ENCODE measurements around the gene TFAM. TPM values are rescaled to one million over a fixed set of nuclear protein-coding genes. Genes with fewer than 3 reads are reported as not detected.

The TFAM gene
- total and polyA plus RNA-seq, 8 donors: 27.6 to 68.4 (median 60.9) TPM

DNA sequence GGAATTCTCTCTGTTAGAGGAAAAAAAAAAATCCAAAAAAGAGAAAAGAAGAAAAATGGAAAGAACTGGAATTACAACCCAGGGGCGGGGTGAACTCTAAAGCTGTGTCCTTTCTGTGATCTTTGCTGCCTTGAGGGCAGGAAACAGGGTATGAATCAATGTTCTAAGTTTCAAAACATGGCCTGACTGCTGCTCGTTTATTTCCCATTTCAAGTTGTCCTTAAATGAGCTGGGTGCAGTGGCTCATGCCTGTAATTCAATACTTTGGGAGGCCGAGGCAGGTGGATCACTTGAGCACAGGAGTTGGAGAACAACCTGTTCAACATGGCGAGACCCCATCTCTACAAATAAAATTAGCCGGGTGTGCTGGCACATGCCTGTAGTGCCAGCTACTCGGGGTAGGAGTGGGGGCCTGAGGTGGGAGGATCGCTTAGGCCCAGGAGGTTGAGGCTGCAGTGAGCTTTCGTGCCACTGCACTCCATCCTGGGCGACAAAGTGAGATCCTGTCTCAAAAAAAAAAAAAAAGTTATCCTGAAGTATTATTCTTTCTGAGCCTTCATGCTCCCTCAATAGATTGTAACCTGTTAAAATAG, 24.7 kb upstream of the TFAM start:
- no peak for DNase-seq
- intact Hi-C loops (cut with DNase I): no loop called here

DNA sequence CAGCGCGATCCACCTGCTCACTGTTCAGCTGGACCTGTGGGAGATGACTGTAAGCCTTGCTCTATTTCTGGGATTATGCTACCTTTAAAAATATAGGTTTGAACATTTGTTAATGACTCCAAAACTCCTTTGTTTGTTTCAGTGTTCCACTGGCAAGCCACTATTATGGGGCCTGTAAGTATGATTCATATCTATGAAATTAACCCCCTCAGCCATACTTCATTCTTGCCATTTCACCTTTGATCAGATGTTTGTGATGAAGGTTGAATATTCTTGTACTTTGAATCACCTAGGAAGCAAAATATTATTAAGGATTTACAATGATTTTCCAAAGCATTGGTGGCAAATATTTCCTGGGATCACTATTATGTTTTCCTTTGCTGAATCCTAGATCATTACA, 23.9 kb upstream of the TFAM start:
- peaks cover 0 to 30% of the 10 kb centered on the region in 2 donors for H3K4me1 ChIP-seq
- DNase-seq: no peak
- intact Hi-C loops (cut with DNase I): no loop called here
- no peak overlapping the region for H3K27ac ChIP-seq
- H3K9me3 ChIP-seq: no peaks in the 10 kb centered on the region
- no peak for ATAC-seq
- H3K4me3 ChIP-seq: no peak overlapping the region
- no peaks in the 10 kb centered on the region for H3K27me3 ChIP-seq
- TF ChIP-seq, protein P1, sequence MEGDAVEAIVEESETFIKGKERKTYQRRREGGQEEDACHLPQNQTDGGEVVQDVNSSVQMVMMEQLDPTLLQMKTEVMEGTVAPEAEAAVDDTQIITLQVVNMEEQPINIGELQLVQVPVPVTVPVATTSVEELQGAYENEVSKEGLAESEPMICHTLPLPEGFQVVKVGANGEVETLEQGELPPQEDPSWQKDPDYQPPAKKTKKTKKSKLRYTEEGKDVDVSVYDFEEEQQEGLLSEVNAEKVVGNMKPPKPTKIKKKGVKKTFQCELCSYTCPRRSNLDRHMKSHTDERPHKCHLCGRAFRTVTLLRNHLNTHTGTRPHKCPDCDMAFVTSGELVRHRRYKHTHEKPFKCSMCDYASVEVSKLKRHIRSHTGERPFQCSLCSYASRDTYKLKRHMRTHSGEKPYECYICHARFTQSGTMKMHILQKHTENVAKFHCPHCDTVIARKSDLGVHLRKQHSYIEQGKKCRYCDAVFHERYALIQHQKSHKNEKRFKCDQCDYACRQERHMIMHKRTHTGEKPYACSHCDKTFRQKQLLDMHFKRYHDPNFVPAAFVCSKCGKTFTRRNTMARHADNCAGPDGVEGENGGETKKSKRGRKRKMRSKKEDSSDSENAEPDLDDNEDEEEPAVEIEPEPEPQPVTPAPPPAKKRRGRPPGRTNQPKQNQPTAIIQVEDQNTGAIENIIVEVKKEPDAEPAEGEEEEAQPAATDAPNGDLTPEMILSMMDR (IDR thresholded peaks at IDR 0.05): no peak
- peaks cover 0 to 19% of the 10 kb centered on the region in 2 donors for H3K36me3 ChIP-seq

More for the DNA sequence above, 24.7 kb upstream of the TFAM start:
- Histone ChIP-seq H3K4me3 (no peak overlapping the region), H3K4me1 (peaks cover 0 to 32% of the 10 kb centered on the region in 2 donors), H3K27me3 (no peaks in the 10 kb centered on the region), H3K9me3 (no peaks in the 10 kb centered on the region), H3K27ac (peak overlapping the region in 1 of 2 donors; percentile 39), H3K36me3 (peaks cover 0 to 19% of the 10 kb centered on the region in 2 donors)
- no peak for ATAC-seq
- TF ChIP-seq, protein P1 (IDR thresholded peaks at IDR 0.05): no peak

DNA sequence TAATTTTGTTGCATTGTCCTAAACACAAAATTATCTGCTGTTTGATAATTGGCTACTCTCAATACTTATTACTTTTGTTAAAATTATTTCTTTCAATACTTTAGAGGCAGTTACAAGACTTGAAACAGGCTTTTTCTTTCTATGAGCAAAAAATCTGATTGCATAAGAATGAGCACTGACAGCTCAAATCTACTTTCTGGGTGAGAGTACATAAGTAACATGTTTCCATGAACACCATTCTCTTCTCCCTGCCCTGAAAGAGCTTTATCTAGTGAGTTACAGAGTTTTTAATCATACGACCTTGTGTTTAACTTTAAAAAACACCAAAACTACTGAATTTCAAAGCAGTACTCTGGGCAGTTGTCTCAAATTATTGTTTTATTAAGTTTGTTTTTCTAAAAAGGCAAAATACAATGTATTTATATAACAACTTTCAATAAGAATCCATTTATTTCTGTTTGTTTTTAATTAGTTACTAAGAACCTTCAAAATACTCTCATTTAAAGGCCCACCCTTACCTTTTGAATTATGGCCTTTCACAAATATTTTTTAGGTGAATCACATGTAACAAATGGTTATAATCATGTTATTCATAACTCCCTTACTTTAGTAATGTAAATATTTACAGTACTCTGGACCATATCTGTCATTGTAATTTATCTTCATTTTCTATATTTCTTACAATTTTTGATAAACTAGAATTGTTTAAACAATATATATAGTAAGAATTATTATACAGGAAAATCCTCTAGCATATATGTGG, 23.0 kb upstream of the TFAM start:
- ATAC-seq (no peak), DNase-seq (peak in 1 of 4 donors; percentile 40)
- no peaks in the 10 kb centered on the region for H3K9me3 ChIP-seq
- TF ChIP-seq, protein P1 (IDR thresholded peaks at IDR 0.05): no peak
- peaks cover 0 to 23% of the 10 kb centered on the region in 2 donors for H3K36me3 ChIP-seq
- H3K4me1 ChIP-seq: peaks cover 0 to 30% of the 10 kb centered on the region in 2 donors
- no peaks in the 10 kb centered on the region for H3K27me3 ChIP-seq
- intact Hi-C loops (cut with DNase I): no loop called here
- no peak overlapping the region for H3K4me3 ChIP-seq
- no peak overlapping the region for H3K27ac ChIP-seq

DNA sequence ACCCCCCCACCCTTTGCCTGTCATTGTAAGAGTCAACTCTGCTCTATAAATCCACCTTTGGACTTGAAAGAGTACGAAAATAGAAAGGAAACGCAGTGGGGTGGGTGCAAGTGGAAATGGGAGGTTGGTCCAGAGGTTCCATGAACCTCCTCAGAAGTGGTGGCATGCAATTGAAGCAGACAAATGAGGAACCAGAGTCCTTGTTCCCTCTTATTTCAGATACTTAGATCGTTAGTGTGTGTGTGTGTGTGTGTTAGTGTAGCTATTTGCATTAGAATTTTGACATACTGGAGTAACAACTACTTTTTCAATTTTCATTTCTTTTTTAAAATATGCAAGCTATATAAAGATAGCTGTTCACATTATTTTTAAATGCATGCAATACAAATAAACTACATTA, 18.1 kb upstream of the TFAM start:
- intact Hi-C loops (cut with DNase I): no loop called here
- TF ChIP-seq, protein P1 (IDR thresholded peaks at IDR 0.05): no peak
- Histone ChIP-seq H3K4me1 (no peaks in the 10 kb centered on the region), H3K4me3 (no peak overlapping the region), H3K36me3 (peaks cover 0 to 16% of the 10 kb centered on the region in 2 donors), H3K27ac (no peak overlapping the region), H3K27me3 (no peaks in the 10 kb centered on the region), H3K9me3 (no peaks in the 10 kb centered on the region)
- no peak for ATAC-seq
- no peak for DNase-seq

DNA sequence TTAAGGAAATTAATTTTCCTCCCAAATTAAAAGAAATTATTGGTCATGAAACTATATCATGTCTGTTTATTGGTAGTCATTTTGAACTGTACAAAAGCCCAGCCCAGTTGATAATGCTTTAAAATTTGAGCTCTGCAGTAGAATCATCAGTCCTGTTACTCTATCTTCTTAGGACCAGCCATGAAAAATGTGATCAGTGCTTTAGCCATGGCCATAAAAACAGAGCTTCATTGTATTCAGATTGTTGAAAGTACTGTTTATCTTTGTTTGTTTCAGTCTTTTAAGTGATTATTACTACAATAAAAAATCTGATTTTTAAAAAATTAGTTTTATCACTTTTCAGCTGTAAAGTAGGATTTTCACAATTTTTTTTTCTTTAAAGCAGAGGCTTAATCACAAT, 13.7 kb upstream of the TFAM start:
- H3K27ac ChIP-seq: no peak overlapping the region
- H3K4me3 ChIP-seq: no peak overlapping the region
- DNase-seq (no peak), ATAC-seq (no peak)
- TF ChIP-seq, protein P1 (IDR thresholded peaks at IDR 0.05): no peak
- intact Hi-C loops (cut with DNase I): no loop called here
- no peaks in the 10 kb centered on the region for H3K27me3 ChIP-seq
- peaks cover 0 to 3% of the 10 kb centered on the region in 2 donors for H3K36me3 ChIP-seq
- H3K4me1 ChIP-seq: no peaks in the 10 kb centered on the region
- H3K9me3 ChIP-seq: no peaks in the 10 kb centered on the region
